Left ventricle myocardium inferior (tissue), 1 donor: ENCODE results near the gene FST. TPM values are rescaled to one million over a fixed set of nuclear protein-coding genes. Genes with fewer than 3 reads are reported as not detected.

Source experiments
- DNase-seq: peaks from one replicate; pipeline ENCODE4 v3.0.0-alpha.2; 2020
- H3K27ac ChIP-seq: fragments of 200-600 bp; replicated peaks from 2 replicates; pipeline ENCODE4 v1.8.0; 2021
- H3K27me3 ChIP-seq: fragments of 200-600 bp; 2 replicates; pipeline ENCODE4 v1.8.0; 2021; ENCODE audit warnings: low read depth
- H3K36me3 ChIP-seq: fragments of 200-600 bp; 2 replicates; pipeline ENCODE4 v1.8.0; 2021
- H3K4me1 ChIP-seq: fragments of 200-600 bp; 2 replicates; pipeline ENCODE4 v1.8.0; 2021
- H3K4me3 ChIP-seq: fragments of 200-600 bp; 2 replicates; pipeline ENCODE4 v1.8.0; 2021; ENCODE audit warnings: mild to moderate bottlenecking, moderate library complexity
- H3K9me3 ChIP-seq: fragments of 200-600 bp; replicated peaks from 2 replicates; pipeline ENCODE4 v1.8.0; 2021
- intact Hi-C: fragments of 100-400 bp; cut with micrococcal nuclease; formaldehyde crosslinking; loops from one replicate; pipeline ENCODE4 v1.11.0; 2022
- total RNA-seq: library from RNA; stranded (reverse); fragmentation: NEBNext Ultra II Directional; extraction: Animal tissue kit (Norgen Biotek cat#: 25700); gene quantifications from one replicate; pipeline ENCODE4 v1.2.1, GENCODE V29; 2021
- TF ChIP-seq, protein P1 (sequence below): fragments of 200-600 bp; IDR thresholded peaks from 2 replicates; pipeline ENCODE4 v1.8.0; 2021; ENCODE audit warnings: antibody characterized with exemption, mild to moderate bottlenecking, borderline replicate concordance
- donor health status: DM: no; HTN: yes; CAD: no; lungs with severe emphysema.

The FST gene
- total RNA-seq, 1 donor from 2014 or later, result 2.0 TPM

- TF ChIP-seq, protein P1, sequence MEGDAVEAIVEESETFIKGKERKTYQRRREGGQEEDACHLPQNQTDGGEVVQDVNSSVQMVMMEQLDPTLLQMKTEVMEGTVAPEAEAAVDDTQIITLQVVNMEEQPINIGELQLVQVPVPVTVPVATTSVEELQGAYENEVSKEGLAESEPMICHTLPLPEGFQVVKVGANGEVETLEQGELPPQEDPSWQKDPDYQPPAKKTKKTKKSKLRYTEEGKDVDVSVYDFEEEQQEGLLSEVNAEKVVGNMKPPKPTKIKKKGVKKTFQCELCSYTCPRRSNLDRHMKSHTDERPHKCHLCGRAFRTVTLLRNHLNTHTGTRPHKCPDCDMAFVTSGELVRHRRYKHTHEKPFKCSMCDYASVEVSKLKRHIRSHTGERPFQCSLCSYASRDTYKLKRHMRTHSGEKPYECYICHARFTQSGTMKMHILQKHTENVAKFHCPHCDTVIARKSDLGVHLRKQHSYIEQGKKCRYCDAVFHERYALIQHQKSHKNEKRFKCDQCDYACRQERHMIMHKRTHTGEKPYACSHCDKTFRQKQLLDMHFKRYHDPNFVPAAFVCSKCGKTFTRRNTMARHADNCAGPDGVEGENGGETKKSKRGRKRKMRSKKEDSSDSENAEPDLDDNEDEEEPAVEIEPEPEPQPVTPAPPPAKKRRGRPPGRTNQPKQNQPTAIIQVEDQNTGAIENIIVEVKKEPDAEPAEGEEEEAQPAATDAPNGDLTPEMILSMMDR, result no peak
- H3K36me3 ChIP-seq, result no peaks in the 10 kb centered on the region
- H3K9me3 ChIP-seq, result no peaks in the 10 kb centered on the region
- no peak for DNase-seq
- H3K27ac ChIP-seq, result no peak overlapping the region
- peaks cover 11% of the 10 kb centered on the region for H3K4me1 ChIP-seq
- H3K4me3 ChIP-seq, result no peak overlapping the region
- H3K27me3 ChIP-seq, result peaks cover 5% of the 10 kb centered on the region
- intact Hi-C loops, result no loop called here
These were observed 15.7 kb upstream of the FST start for GRCh38 chr5:53464722-53465121.

DNA sequence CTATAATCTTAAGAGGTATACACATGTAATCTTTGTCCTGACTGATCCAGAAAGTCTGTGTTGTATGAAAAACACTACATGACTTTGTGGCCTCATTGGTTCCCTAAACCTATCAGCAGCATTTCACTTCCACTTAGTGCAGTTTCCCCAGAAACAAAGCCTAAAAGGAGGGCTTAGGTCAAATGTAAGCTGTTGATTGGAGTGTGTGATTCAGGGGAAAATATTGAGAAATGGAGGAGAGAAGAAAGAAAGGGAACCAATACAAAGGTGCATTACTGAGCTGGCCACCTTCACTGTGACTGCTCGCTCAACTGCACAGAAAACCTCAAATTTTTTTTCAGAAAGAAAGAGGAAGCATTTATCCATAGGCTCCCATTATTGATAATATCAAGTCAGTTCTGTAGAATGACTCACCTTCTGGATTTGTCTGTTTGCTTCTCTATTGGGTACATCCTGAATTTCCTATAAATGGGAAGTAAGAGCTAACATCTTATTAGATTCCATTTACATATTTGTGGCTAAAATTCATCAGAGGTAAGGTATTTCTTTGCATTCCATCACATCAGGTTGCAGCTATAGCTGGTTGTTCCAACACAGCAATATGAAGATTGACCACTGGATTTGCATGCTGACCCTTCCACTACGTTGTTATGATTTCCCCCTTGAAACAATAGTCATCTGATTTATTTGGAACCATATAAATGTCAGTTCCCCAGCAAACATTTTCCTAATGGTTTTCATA, 10.3 kb upstream of the FST start:
- Histone ChIP-seq H3K9me3 (no peaks in the 10 kb centered on the region), H3K4me1 (no peaks in the 10 kb centered on the region), H3K36me3 (no peaks in the 10 kb centered on the region), H3K4me3 (no peak overlapping the region), H3K27me3 (no peaks in the 10 kb centered on the region), H3K27ac (no peak overlapping the region)
- TF ChIP-seq, protein P1, result no peak
- DNase-seq, result no peak
- intact Hi-C loops, result loop anchor here (10.0 kb wide), 1 partner anchor 405 kb away; no protein-coding TSS in a partner anchor

DNA sequence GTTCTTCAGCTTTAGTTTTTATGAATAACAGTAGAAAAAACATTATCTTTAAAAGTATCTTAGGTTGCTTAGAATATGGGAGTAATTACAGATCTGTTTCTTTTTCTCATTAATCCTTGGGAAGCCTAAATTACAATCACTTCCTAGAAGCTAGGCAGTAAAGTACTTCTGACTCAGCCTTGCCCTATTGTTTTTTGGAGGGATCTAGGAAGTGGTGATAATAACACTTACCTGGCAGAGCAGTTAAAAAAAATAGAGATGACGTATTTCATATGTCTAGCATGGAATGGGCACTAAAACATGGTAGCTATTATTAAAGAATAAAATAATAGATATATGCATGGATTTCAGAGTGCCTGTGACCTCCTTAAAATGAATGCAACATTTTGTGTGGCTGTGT, 8.2 kb upstream of the FST start:
- TF ChIP-seq, protein P1, result no peak
- no peak overlapping the region for H3K27ac ChIP-seq
- no peaks in the 10 kb centered on the region for H3K27me3 ChIP-seq
- H3K4me3 ChIP-seq, result no peak overlapping the region
- H3K36me3 ChIP-seq, result no peaks in the 10 kb centered on the region
- intact Hi-C loops, result loop anchor here (10.0 kb wide), 1 partner anchor 403 kb away; no protein-coding TSS in a partner anchor
- no peaks in the 10 kb centered on the region for H3K4me1 ChIP-seq
- H3K9me3 ChIP-seq, result no peaks in the 10 kb centered on the region
- no peak for DNase-seq

- TF ChIP-seq, protein P1, result no peak
- intact Hi-C loops, result loop anchor here (10.0 kb wide), 1 partner anchor 402 kb away; no protein-coding TSS in a partner anchor
- H3K27ac ChIP-seq, result no peak overlapping the region
These were observed 7.5 kb upstream of the FST start for GRCh38 chr5:53472720-53473510.

GRCh38 chr5:53473633-53474032, 6.8 kb upstream of the FST start:
- peaks cover 2% of the 10 kb centered on the region for H3K4me1 ChIP-seq
- no peaks in the 10 kb centered on the region for H3K9me3 ChIP-seq
- TF ChIP-seq, protein P1, result no peak
- no peaks in the 10 kb centered on the region for H3K36me3 ChIP-seq
- H3K27me3 ChIP-seq, result peaks cover 5% of the 10 kb centered on the region
- no peak overlapping the region for H3K27ac ChIP-seq
- no peak for DNase-seq
- intact Hi-C loops, result loop anchor here (10.0 kb wide), 1 partner anchor 401 kb away; no protein-coding TSS in a partner anchor
- H3K4me3 ChIP-seq, result no peak overlapping the region

More at GRCh38 chr5:53472720-53473510, 7.5 kb upstream of the FST start:
- Histone ChIP-seq H3K4me3 (no peak overlapping the region), H3K36me3 (no peaks in the 10 kb centered on the region), H3K4me1 (no peaks in the 10 kb centered on the region), H3K9me3 (no peaks in the 10 kb centered on the region), H3K27me3 (peaks cover 2% of the 10 kb centered on the region)
- no peak for DNase-seq
